Endothelial cell of umbilical vein (primary cell): Measurements from ENCODE around the gene XPO5. TPM values are rescaled to one million over a fixed set of nuclear protein-coding genes. Genes with fewer than 3 reads are reported as not detected.

ENCODE experiments used
- BruUV-seq: library from RNA; stranded (reverse); fragments of 400-500 nt; replicated peaks from 2 replicates; lab custom pipeline; 2021; lab: Mats Ljungman, UMichigan
- CTCF ChIA-PET: fragments of 300-600, 350-600 bp; sonication (Branson Sonifier 250); formaldehyde crosslinking; loops from one replicate; lab custom pipeline; 2021; ENCODE audit warnings: antibody characterized with exemption, inconsistent platforms; lab: Charles Lee
- POLR2A ChIA-PET: fragments of 300-600, 350-600 bp; sonication (Branson Sonifier 250); formaldehyde crosslinking; loops from one replicate; lab custom pipeline; 2021; ENCODE audit warnings: antibody characterized with exemption, inconsistent platforms; lab: Charles Lee
- DNase-seq: peaks from one replicate; pipeline ENCODE4 v3.0.0-alpha.2; 2011; ENCODE audit warnings: low read depth, low spot score
- FAIRE-seq: peaks from 2 replicates; lab custom pipeline; 2011; peaks lifted over from hg19 to GRCh38; lab: Jason Lieb, UNC
- H2AFZ ChIP-seq: 2 replicates; pipeline ENCODE4 v1.6.0; 2012; ENCODE audit warnings: low read depth, low read length, control low read depth, inconsistent platforms
- H3K27ac ChIP-seq: 2 replicates; pipeline ENCODE4 v1.5.1; 2011; ENCODE audit warnings: low read depth, mild to moderate bottlenecking, control low read depth, low read length, moderate library complexity; ENCODE audit not compliant: insufficient read depth
- H3K27me3 ChIP-seq, 2 experiments: 2 replicates each; pipeline versions ENCODE4 v1.6.0 to v1.6.1; 2011; ENCODE audit warnings: low read length in 2 of 2, mixed read lengths in 1 of 2; ENCODE audit not compliant: control insufficient read depth in 2 of 2, insufficient read depth in 2 of 2
- H3K36me3 ChIP-seq, 2 experiments: 2 replicates in 1 of 2; 3 replicates in 1 of 2; pipeline ENCODE4 v1.5.1; 2011; ENCODE audit warnings: low read length in 2 of 2, mild to moderate bottlenecking in 1 of 2, moderate library complexity in 1 of 2; ENCODE audit not compliant: control insufficient read depth in 2 of 2, insufficient read depth in 2 of 2; ENCODE audit errors: extremely low read depth in 1 of 2
- H3K4me1 ChIP-seq: 3 replicates; pipeline ENCODE4 v1.5.1; 2011; ENCODE audit warnings: mild to moderate bottlenecking, low read length; ENCODE audit not compliant: control insufficient read depth, insufficient read depth; ENCODE audit errors: extremely low read depth
- H3K4me2 ChIP-seq: 2 replicates; pipeline ENCODE4 v1.6.1; 2011; ENCODE audit warnings: low read length, control low read depth, mixed read lengths; ENCODE audit not compliant: insufficient read depth
- H3K4me3 ChIP-seq, 3 experiments: fragments of 200-600 bp in 1 of 3; sonication (generic), shearing (Covaris generic) in 1 of 3; replicated peaks in 1 of 3; 2 replicates each; pipeline ENCODE4 v1.5.1; 2011 to 2016; ENCODE audit warnings: control low read depth in 3 of 3, low read length in 3 of 3, mild to moderate bottlenecking in 2 of 3, inconsistent platforms in 1 of 3, low read depth in 1 of 3, moderate library complexity in 1 of 3; ENCODE audit not compliant: insufficient read depth in 1 of 3
- H3K79me2 ChIP-seq: 2 replicates; pipeline ENCODE4 v1.6.0; 2012; ENCODE audit warnings: low read length, inconsistent platforms; ENCODE audit not compliant: control insufficient read depth, insufficient read depth
- H3K9ac ChIP-seq: replicated peaks from 2 replicates; pipeline ENCODE3; 2011; ENCODE audit warnings: low read length, control low read depth; ENCODE audit not compliant: insufficient read depth; ENCODE audit errors: extremely low read depth
- H3K9me1 ChIP-seq: replicated peaks from 3 replicates; pipeline ENCODE4 v1.6.0; 2011; ENCODE audit warnings: mild to moderate bottlenecking, low read length; ENCODE audit not compliant: control insufficient read depth, insufficient read depth; ENCODE audit errors: extremely low read depth
- H3K9me3 ChIP-seq: replicated peaks from 2 replicates; pipeline ENCODE4 v1.5.1; 2012; ENCODE audit warnings: low read length, inconsistent platforms; ENCODE audit not compliant: control insufficient read depth, insufficient read depth
- H4K20me1 ChIP-seq: replicated peaks from 2 replicates; pipeline ENCODE3; 2011; ENCODE audit warnings: mild to moderate bottlenecking, low read length; ENCODE audit not compliant: control insufficient read depth, insufficient read depth; ENCODE audit errors: extremely low read depth
- EZH2 ChIP-seq: IDR thresholded peaks from 2 replicates; pipeline ENCODE4 v1.6.1; 2012; ENCODE audit warnings: borderline replicate concordance, low read depth, mild to moderate bottlenecking, moderate library complexity, low read length, inconsistent platforms; ENCODE audit not compliant: severe bottlenecking
- FOS ChIP-seq: IDR thresholded peaks from 2 replicates; pipeline ENCODE4 v1.6.1; 2011; ENCODE audit warnings: mild to moderate bottlenecking, low read length, moderate library complexity, borderline replicate concordance; ENCODE audit not compliant: insufficient read depth
- GATA2 ChIP-seq: IDR thresholded peaks from 2 replicates; pipeline ENCODE4 v1.7.0; 2011; ENCODE audit warnings: low read depth, mild to moderate bottlenecking, moderate library complexity, mixed read lengths, low read length; ENCODE audit not compliant: insufficient read length, insufficient read depth
- JUN ChIP-seq: IDR thresholded peaks from 2 replicates; pipeline ENCODE4 v1.6.1; 2011; ENCODE audit warnings: borderline replicate concordance, low read depth; ENCODE audit not compliant: insufficient read length, insufficient read depth
- MYC ChIP-seq: IDR thresholded peaks from one replicate; pipeline ENCODE4 v1.6.1; 2011; ENCODE audit warnings: mild to moderate bottlenecking, low read depth, low read length
- POLR2A ChIP-seq: IDR thresholded peaks from 2 replicates; pipeline ENCODE4 v1.6.1; 2012; ENCODE audit warnings: low read depth, mild to moderate bottlenecking, control low read depth, low read length
- POLR2AphosphoS5 ChIP-seq: IDR thresholded peaks from 2 replicates; pipeline ENCODE4 v1.6.1; 2012; ENCODE audit warnings: low read depth, mild to moderate bottlenecking, control low read depth, low read length, moderate library complexity; ENCODE audit not compliant: insufficient read depth
- dilution Hi-C: fragments of 300-500 bp; cut with MboI; formaldehyde crosslinking; loops from one replicate; pipeline ENCODE4 v1.15.0; 2019; ENCODE audit warnings: low sequenced_read_pairs; ENCODE audit not compliant: extremely low pct_ligation_motif_present
- intact Hi-C: fragments of 100-400 bp; cut with micrococcal nuclease; formaldehyde crosslinking; loops from one replicate; pipeline ENCODE4 v1.10.0; 2022
- polyA plus RNA-seq, 4 experiments: library from polyadenylated mRNA; depleted of rRNA in 3 of 4; stranded (reverse) in 3 of 4; unstranded in 1 of 4; fragments of >200 nt; gene quantifications; 2 replicates each; pipeline versions ENCODE4 v1.2.1 to v1.2.3, GENCODE V29; 2011 to 2012; ENCODE audit warnings: missing spikeins in 1 of 4
- total RNA-seq: library from RNA; stranded (reverse); gene quantifications from 2 replicates; pipeline ENCODE4 v1.2.3, GENCODE V29; 2021
- TF ChIP-seq, protein P1 (sequence below): IDR thresholded peaks from 2 replicates; pipeline ENCODE4 v1.6.1; 2011; ENCODE audit not compliant: insufficient read depth, insufficient read length
- TF ChIP-seq, protein P2 (sequence below), 2 donors: IDR thresholded peaks; 1 replicate in 1 of 2; 2 replicates in 1 of 2; pipeline ENCODE4 v1.5.1; 2011; ENCODE audit warnings: low read length in 2 of 2, mild to moderate bottlenecking in 2 of 2, moderate library complexity in 2 of 2, control low read depth in 1 of 2, inconsistent platforms in 1 of 2, low read depth in 1 of 2; ENCODE audit not compliant: insufficient read depth in 1 of 2; ENCODE audit errors: extremely low read depth in 1 of 2

The XPO5 gene
- total and polyA plus RNA-seq, 2 donors (not counting 3 experiments of a cell fraction or from before 2014, with no cell fraction given) = 28.4 to 50.0 TPM

- no peak for TF ChIP-seq EZH2
- no peak for TF ChIP-seq FOS
- TF ChIP-seq, protein P1, sequence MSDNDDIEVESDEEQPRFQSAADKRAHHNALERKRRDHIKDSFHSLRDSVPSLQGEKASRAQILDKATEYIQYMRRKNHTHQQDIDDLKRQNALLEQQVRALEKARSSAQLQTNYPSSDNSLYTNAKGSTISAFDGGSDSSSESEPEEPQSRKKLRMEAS = no peak
- TF ChIP-seq GATA2 = no peak
- no peak for TF ChIP-seq POLR2AphosphoS5
- TF ChIP-seq POLR2A = no peak
- TF ChIP-seq JUN = no peak
- TF ChIP-seq MYC = no peak
- TF ChIP-seq, protein P2, sequence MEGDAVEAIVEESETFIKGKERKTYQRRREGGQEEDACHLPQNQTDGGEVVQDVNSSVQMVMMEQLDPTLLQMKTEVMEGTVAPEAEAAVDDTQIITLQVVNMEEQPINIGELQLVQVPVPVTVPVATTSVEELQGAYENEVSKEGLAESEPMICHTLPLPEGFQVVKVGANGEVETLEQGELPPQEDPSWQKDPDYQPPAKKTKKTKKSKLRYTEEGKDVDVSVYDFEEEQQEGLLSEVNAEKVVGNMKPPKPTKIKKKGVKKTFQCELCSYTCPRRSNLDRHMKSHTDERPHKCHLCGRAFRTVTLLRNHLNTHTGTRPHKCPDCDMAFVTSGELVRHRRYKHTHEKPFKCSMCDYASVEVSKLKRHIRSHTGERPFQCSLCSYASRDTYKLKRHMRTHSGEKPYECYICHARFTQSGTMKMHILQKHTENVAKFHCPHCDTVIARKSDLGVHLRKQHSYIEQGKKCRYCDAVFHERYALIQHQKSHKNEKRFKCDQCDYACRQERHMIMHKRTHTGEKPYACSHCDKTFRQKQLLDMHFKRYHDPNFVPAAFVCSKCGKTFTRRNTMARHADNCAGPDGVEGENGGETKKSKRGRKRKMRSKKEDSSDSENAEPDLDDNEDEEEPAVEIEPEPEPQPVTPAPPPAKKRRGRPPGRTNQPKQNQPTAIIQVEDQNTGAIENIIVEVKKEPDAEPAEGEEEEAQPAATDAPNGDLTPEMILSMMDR (IDR thresholded peaks at IDR 0.05; ENCODE audit: extremely low read depth in 1 of 2, insufficient read depth in 1 of 2, low read depth in 1 of 2, low read length in 2 of 2) = no peak
- H3K27me3 ChIP-seq = no peaks in the 10 kb centered on the region
- H3K79me2 ChIP-seq = no peaks in the 10 kb centered on the region
- intact Hi-C loops (no loop called here), dilution Hi-C loops (no loop called here)
- peaks cover 5 to 22% of the 10 kb centered on the region in 2 experiments for H3K36me3 ChIP-seq
- ChIA-PET POLR2A (interaction anchor here (0.6 kb wide), 1 partner anchor 121 kb away, joined by 3 read pairs; no protein-coding TSS in a partner anchor), CTCF (no interaction called here)
- DNase-seq = no peak
- H3K9ac ChIP-seq = no peak overlapping the region
- no peak overlapping the region for H3K4me3 ChIP-seq
- no peaks in the 10 kb centered on the region for H3K9me1 ChIP-seq
- no TSS peak for BruUV-seq
- no peak for FAIRE-seq
- no peak overlapping the region for H2AFZ ChIP-seq
- no peak overlapping the region for H3K27ac ChIP-seq
- no peak overlapping the region for H3K4me2 ChIP-seq
- H3K4me1 ChIP-seq = no peaks in the 10 kb centered on the region
- no peaks in the 10 kb centered on the region for H3K9me3 ChIP-seq
- H4K20me1 ChIP-seq = no peaks in the 10 kb centered on the region
Measured at GRCh38 chr6:43616725-43617472, 41.1 kb upstream of the XPO5 start.
